Neural crest cell (in vitro differentiated cells): Measurements from ENCODE around the gene ZNF546. TPM values are rescaled to one million over a fixed set of nuclear protein-coding genes. Genes with fewer than 3 reads are reported as not detected.
A peak's percentile ranks its signal among the peaks of the same experiment; 100 is the strongest.

Experiments used
- DNase-seq: peaks from one replicate; pipeline ENCODE4 v3.0.0; 2021; ENCODE audit warnings: low read depth, mixed read lengths, low spot score
- H3K27ac Mint-ChIP-seq: one replicate; pipeline ENCODE4 v1.8.0; 2021; ENCODE audit warnings: mild to moderate bottlenecking, mixed read lengths; ENCODE audit not compliant: unreplicated experiment
- H3K27me3 Mint-ChIP-seq: 2 replicates; pipeline ENCODE4 v1.8.0; 2021; ENCODE audit warnings: low read depth, mild to moderate bottlenecking, mixed read lengths
- H3K36me3 Mint-ChIP-seq: 2 replicates; pipeline ENCODE4 v1.8.0; 2021; ENCODE audit warnings: low read depth, mild to moderate bottlenecking, mixed read lengths
- H3K4me1 Mint-ChIP-seq: 2 replicates; pipeline ENCODE4 v1.8.0; 2021; ENCODE audit warnings: mixed read lengths
- H3K4me3 Mint-ChIP-seq: one replicate; pipeline ENCODE4 v1.8.0; 2021; ENCODE audit warnings: mild to moderate bottlenecking, mixed read lengths
- H3K9me3 Mint-ChIP-seq: 2 replicates; pipeline ENCODE4 v1.8.0; 2021; ENCODE audit warnings: mixed read lengths
- total RNA-seq: library from RNA; stranded (reverse); gene quantifications from 2 replicates; pipeline ENCODE4 v1.2.1, GENCODE V29; 2021
- TF ChIP-seq, protein P1 (sequence below): fragments of 200-600 bp; sonication (generic); conservative IDR thresholded peaks from 2 replicates; pipeline ENCODE4 v1.5.0; 2021; ENCODE audit warnings: antibody characterized with exemption, mild to moderate bottlenecking

ZNF546 gene
- total RNA-seq, 1 donor from 2014 or later = 5.3 TPM

DNA sequence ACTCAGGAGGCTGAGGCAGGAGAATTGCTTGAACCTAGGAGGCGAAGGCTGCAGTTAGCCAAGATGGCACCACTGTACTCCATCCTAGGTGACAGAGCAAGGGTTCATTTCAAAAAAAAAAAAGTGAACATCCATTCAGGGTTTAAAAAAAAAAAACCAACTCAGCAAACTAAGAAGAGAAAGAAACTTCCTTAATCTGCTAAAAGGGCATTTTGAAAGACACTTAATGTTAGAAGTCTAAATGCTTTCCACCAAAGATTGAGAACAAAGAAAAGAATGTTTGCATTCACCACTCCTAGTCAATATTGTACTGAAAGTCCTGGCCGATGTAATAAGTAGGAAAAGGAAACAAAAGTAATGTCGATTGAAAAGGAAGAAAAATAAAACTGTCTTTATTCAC lies 33.0 kb upstream of the ZNF546 start:
- no peak overlapping the region for H3K4me3 Mint-ChIP-seq
- H3K9me3 Mint-ChIP-seq = no peaks in the 10 kb centered on the region
- no peaks in the 10 kb centered on the region for H3K27me3 Mint-ChIP-seq
- no peaks in the 10 kb centered on the region for H3K36me3 Mint-ChIP-seq
- no peaks in the 10 kb centered on the region for H3K4me1 Mint-ChIP-seq
- TF ChIP-seq, protein P1, sequence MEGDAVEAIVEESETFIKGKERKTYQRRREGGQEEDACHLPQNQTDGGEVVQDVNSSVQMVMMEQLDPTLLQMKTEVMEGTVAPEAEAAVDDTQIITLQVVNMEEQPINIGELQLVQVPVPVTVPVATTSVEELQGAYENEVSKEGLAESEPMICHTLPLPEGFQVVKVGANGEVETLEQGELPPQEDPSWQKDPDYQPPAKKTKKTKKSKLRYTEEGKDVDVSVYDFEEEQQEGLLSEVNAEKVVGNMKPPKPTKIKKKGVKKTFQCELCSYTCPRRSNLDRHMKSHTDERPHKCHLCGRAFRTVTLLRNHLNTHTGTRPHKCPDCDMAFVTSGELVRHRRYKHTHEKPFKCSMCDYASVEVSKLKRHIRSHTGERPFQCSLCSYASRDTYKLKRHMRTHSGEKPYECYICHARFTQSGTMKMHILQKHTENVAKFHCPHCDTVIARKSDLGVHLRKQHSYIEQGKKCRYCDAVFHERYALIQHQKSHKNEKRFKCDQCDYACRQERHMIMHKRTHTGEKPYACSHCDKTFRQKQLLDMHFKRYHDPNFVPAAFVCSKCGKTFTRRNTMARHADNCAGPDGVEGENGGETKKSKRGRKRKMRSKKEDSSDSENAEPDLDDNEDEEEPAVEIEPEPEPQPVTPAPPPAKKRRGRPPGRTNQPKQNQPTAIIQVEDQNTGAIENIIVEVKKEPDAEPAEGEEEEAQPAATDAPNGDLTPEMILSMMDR = no peak
- no peak overlapping the region for H3K27ac Mint-ChIP-seq
- DNase-seq = no peak

DNA sequence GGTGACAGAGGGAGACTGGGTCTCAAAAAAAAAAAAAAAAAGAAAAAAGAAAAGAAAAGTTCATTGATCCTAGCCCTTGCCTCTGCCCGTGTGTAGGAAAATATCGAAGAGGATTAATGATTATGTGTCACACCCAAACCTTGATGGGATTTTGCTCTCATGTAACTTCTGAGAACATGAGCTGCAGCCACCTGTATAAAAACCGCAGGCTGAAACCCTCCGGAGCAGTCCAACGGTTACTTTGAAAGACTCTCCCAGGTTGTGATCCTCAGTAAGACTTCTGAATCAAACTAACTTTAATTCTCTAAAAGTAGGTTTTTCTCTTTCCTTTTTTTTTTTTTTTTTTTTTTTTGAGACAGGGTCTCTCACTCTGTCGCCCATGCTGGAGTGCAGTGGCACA lies 30.2 kb upstream of the ZNF546 start:
- Mint-ChIP-seq H3K27ac (no peak overlapping the region), H3K9me3 (no peaks in the 10 kb centered on the region), H3K36me3 (peaks cover 5% of the 10 kb centered on the region), H3K27me3 (no peaks in the 10 kb centered on the region), H3K4me3 (no peak overlapping the region), H3K4me1 (peaks cover 26% of the 10 kb centered on the region)
- TF ChIP-seq, protein P1 = no peak
- DNase-seq = no peak

DNA sequence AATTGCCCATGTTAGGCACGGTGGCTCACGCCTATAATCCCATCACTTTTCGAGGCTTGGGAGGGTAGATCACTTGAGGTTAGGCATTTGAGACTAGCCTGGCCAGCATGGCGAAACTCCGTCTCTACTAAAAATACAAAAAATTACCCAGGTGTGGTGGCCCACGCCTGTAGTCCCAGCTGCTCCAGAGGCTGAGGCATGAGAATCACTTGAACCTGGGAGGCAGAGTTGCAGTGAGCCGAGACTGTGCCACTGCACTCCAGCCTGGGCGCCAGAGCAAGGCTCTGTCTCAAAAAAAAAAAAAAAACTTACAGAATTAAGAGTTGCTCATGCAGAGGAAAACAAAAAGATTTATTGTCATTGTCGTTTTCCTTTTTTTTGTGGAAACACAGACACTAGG lies 29.3 kb upstream of the ZNF546 start:
- TF ChIP-seq, protein P1 = no peak
- no peak for DNase-seq
- Mint-ChIP-seq H3K27me3 (no peaks in the 10 kb centered on the region), H3K27ac (no peak overlapping the region), H3K4me3 (no peak overlapping the region), H3K9me3 (no peaks in the 10 kb centered on the region), H3K36me3 (peaks cover 8% of the 10 kb centered on the region), H3K4me1 (peaks cover 31% of the 10 kb centered on the region)

DNA sequence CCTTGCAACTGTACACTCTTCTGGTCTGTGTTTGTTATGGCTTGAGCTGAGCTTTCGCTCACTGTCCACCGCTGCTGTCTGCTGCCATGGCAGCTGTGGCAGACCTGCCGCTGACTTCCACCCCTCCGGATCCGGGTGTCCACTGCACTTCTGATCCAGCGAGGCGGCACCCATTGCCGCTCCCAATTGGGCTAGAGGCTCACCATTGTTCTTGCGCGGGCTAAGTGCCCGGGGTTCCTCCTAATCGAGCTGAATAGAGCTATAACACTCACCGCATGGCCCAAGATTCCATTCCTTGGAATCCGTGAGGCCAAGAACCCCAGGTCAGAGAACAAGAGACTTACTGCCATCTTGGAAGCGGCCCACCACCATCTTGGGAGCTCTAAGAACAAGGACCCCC lies 28.1 kb upstream of the ZNF546 start:
- Mint-ChIP-seq H3K36me3 (peaks cover 11% of the 10 kb centered on the region), H3K27me3 (no peaks in the 10 kb centered on the region), H3K9me3 (no peaks in the 10 kb centered on the region), H3K4me1 (peaks cover 31% of the 10 kb centered on the region), H3K27ac (no peak overlapping the region), H3K4me3 (peak overlapping the region; percentile 99)
- no peak for DNase-seq
- TF ChIP-seq, protein P1 = no peak

DNA sequence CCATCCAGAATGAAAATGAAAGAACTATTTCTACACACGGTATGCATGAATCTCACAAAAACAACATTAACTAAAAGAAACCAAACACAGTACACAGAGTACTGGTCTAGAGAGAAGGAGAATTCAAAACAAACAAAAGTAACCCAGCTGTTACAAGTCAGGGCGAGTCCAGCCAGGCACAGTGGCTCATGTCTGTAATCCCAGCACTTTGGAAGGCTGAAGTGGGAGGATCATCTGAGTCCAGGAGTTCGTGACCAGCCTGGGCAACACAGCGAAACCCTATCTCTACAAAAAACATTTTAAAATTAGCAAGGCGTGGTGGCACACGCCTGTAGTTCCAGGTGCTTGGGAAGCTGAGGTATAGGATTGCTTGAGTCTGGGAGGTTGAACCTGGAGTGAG lies 27.6 kb upstream of the ZNF546 start:
- H3K27ac Mint-ChIP-seq = peak overlapping the region; percentile 24
- H3K9me3 Mint-ChIP-seq = no peaks in the 10 kb centered on the region
- TF ChIP-seq, protein P1 = no peak
- peaks cover 31% of the 10 kb centered on the region for H3K4me1 Mint-ChIP-seq
- H3K27me3 Mint-ChIP-seq = no peaks in the 10 kb centered on the region
- peak overlapping the region; percentile 99 for H3K4me3 Mint-ChIP-seq
- no peak for DNase-seq
- H3K36me3 Mint-ChIP-seq = peaks cover 13% of the 10 kb centered on the region
